ENCODE data around the gene HERPUD1. TPM values are rescaled to one million over a fixed set of nuclear protein-coding genes. Genes with fewer than 3 reads are reported as not detected.

HERPUD1 gene
- total and polyA plus RNA-seq, 2 experiments from 2014 or later = 40.5 to 116 TPM

GRCh38 chr16:56977216-56977615, 45.3 kb downstream of the HERPUD1 start:
- no peaks in the 10 kb centered on the region for H3K36me3 ChIP-seq
- no peak overlapping the region for H3K27ac ChIP-seq
- DNase-seq (ENCODE audit: low read depth in 1 of 2, low spot score in 1 of 2) = no peak
- no peaks in the 10 kb centered on the region for H3K9me3 ChIP-seq (ENCODE audit: low read depth)
- no peak for TF ChIP-seq CTCF (IDR thresholded peaks at IDR 0.05; ENCODE audit: low read depth, low read length)
- no peak overlapping the region for H3K4me3 ChIP-seq
- H3K4me1 ChIP-seq (ENCODE audit: low read depth) = no peaks in the 10 kb centered on the region
- H3K27me3 ChIP-seq = no peaks in the 10 kb centered on the region

- no peak for DNase-seq (ENCODE audit: low read depth in 1 of 2, low spot score in 1 of 2)
- Histone ChIP-seq H3K4me3 (no peak overlapping the region), H3K27ac (no peak overlapping the region), H3K27me3 (no peaks in the 10 kb centered on the region), H3K4me1 (ENCODE audit: low read depth) (no peaks in the 10 kb centered on the region), H3K9me3 (ENCODE audit: low read depth) (no peaks in the 10 kb centered on the region), H3K36me3 (no peaks in the 10 kb centered on the region)
- TF ChIP-seq CTCF (IDR thresholded peaks at IDR 0.05; ENCODE audit: low read depth, low read length) = no peak
Measured at GRCh38 chr16:56977823-56978430, 46.0 kb downstream of the HERPUD1 start.

- Histone ChIP-seq H3K4me3 (no peak overlapping the region), H3K4me1 (ENCODE audit: low read depth) (no peaks in the 10 kb centered on the region)
- no peak for DNase-seq (ENCODE audit: low read depth in 1 of 2, low spot score in 1 of 2)
Measured at GRCh38 chr16:56980201-56980535, 48.2 kb downstream of the HERPUD1 start.

DNA sequence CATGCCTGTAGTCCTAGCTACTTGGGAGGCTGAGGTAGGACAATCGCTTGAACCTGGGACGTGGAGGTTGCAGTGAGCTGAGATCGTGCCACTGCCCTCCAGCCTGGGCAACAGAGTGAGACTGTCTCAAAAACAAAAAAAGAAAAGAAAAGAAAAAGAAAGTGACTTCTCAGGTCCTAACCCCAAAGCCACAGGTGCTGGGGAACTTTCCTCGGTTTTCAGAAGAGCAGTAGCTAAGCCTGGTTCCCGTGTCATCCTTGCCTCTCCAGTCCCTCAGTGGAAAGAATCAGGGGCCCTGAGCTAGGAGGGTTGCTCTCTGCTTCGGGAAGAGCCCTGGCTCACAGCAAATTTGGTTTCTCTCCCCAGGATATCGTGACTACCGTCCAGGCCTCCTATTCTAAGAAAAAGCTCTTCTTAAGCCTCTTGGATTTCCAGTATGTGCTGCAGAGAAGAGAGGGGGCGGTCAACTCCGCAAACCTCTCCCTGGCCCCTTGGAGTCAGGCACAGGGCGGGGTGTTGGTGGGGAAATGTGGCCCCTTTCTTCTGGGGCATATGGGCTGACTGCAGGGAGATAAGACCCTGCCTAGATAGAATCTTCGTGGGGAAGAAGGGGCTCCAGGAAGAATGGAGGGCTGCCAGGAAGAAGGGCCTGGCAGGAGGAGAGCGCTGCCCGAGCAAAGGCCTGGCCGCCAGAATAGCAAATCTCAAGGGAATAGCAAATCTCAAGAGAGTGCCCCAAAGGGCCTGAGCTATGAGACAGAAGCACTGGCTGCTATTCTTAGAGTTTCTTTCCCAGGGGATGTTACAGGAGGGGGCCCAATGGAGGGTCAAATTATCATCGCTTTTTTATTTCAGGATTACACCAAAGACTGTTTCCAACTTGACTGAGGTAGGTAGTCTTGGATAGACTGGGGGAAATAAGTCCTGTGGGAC, 49.1 kb downstream of the HERPUD1 start:
- Histone ChIP-seq H3K27ac (no peak overlapping the region), H3K4me1 (ENCODE audit: low read depth) (no peaks in the 10 kb centered on the region), H3K9me3 (ENCODE audit: low read depth) (no peaks in the 10 kb centered on the region), H3K4me3 (no peak overlapping the region), H3K36me3 (no peaks in the 10 kb centered on the region), H3K27me3 (no peaks in the 10 kb centered on the region)
- no peak for DNase-seq (ENCODE audit: low read depth in 1 of 2, low spot score in 1 of 2)
- TF ChIP-seq CTCF (IDR thresholded peaks at IDR 0.05; ENCODE audit: low read depth, low read length) = no peak

More at GRCh38 chr16:56980201-56980535, 48.2 kb downstream of the HERPUD1 start:
- H3K36me3 ChIP-seq = no peaks in the 10 kb centered on the region
- TF ChIP-seq CTCF (IDR thresholded peaks at IDR 0.05; ENCODE audit: low read depth, low read length) = no peak
- H3K27me3 ChIP-seq = no peaks in the 10 kb centered on the region
- H3K9me3 ChIP-seq (ENCODE audit: low read depth) = no peaks in the 10 kb centered on the region
- no peak overlapping the region for H3K27ac ChIP-seq

GRCh38 chr16:56981729-56982271, 49.9 kb downstream of the HERPUD1 start:
- Histone ChIP-seq H3K9me3 (ENCODE audit: low read depth) (no peaks in the 10 kb centered on the region), H3K27ac (no peak overlapping the region), H3K4me3 (no peak overlapping the region), H3K4me1 (ENCODE audit: low read depth) (no peaks in the 10 kb centered on the region), H3K36me3 (no peaks in the 10 kb centered on the region), H3K27me3 (no peaks in the 10 kb centered on the region)
- TF ChIP-seq CTCF (IDR thresholded peaks at IDR 0.05; ENCODE audit: low read depth, low read length) = no peak
- DNase-seq (ENCODE audit: low read depth in 1 of 2, low spot score in 1 of 2) = no peak

Measured in cardiac muscle cell (in vitro differentiated cells and primary cell).